Activated naive CD4-positive, alpha-beta T cell treated with anti-CD3 and anti-CD28 coated beads for 36 hours (primary cell): ENCODE measurements around the gene TMEM86A. TPM values are rescaled to one million over a fixed set of nuclear protein-coding genes. Genes with fewer than 3 reads are reported as not detected.
A peak's percentile ranks its signal among the peaks of the same experiment; 100 is the strongest.

ENCODE experiments used
- CTCF ChIA-PET: fragments of 350-600 bp; sonication (Branson Sonifier 250); formaldehyde crosslinking; loops from one replicate; lab custom pipeline; 2021; ENCODE audit warnings: antibody characterized with exemption; lab: Charles Lee
- DNase-seq: peaks from one replicate; pipeline ENCODE4 v3.0.0-alpha.2; 2020
- H3K27ac Mint-ChIP-seq: one replicate; pipeline ENCODE4 v1.8.0; 2021; ENCODE audit warnings: mild to moderate bottlenecking, mixed read lengths
- H3K27me3 Mint-ChIP-seq: one replicate; pipeline ENCODE4 v1.8.0; 2021; ENCODE audit warnings: low read depth, mixed read lengths
- H3K36me3 Mint-ChIP-seq: one replicate; pipeline ENCODE4 v1.8.0; 2021; ENCODE audit warnings: low read depth, mixed read lengths
- H3K4me1 Mint-ChIP-seq: one replicate; pipeline ENCODE4 v1.8.0; 2021; ENCODE audit warnings: low read depth, mixed read lengths
- H3K4me3 Mint-ChIP-seq: one replicate; pipeline ENCODE4 v1.8.0; 2021; ENCODE audit warnings: mild to moderate bottlenecking, moderate library complexity, mixed read lengths
- H3K9me3 Mint-ChIP-seq: one replicate; pipeline ENCODE4 v1.8.0; 2021; ENCODE audit warnings: mixed read lengths
- intact Hi-C: fragments of 100-400 bp; cut with micrococcal nuclease; formaldehyde crosslinking; loops from one replicate; pipeline ENCODE4 v1.15.1; 2023
- total RNA-seq, 2 experiments: library from RNA; stranded (reverse); gene quantifications; one replicate each; pipeline ENCODE4 v1.2.3, GENCODE V29; 2021

The TMEM86A gene
- total RNA-seq, 2 experiments from 2014 or later: 0.05 to 0.15 TPM

- Mint-ChIP-seq H3K36me3 (no peaks in the 10 kb centered on the region), H3K27ac (no peak overlapping the region), H3K27me3 (peaks cover 3% of the 10 kb centered on the region), H3K4me3 (no peak overlapping the region), H3K9me3 (no peaks in the 10 kb centered on the region), H3K4me1 (peaks cover 25% of the 10 kb centered on the region)
- CTCF ChIA-PET: interaction anchor here (0.9 to 6.8 kb wide), 2 partner anchors 20 to 26 kb away, joined by 3 to 51 read pairs; no protein-coding TSS in a partner anchor
- DNase-seq: no peak
- intact Hi-C loops: no loop called here
Measured at GRCh38 chr11:18701614-18702216, 3.1 kb downstream of the TMEM86A start.

GRCh38 chr11:18703001-18703763, 4.6 kb downstream of the TMEM86A start:
- Mint-ChIP-seq H3K4me1 (peaks cover 24% of the 10 kb centered on the region), H3K27me3 (peaks cover 3% of the 10 kb centered on the region), H3K9me3 (no peaks in the 10 kb centered on the region), H3K27ac (no peak overlapping the region), H3K36me3 (no peaks in the 10 kb centered on the region), H3K4me3 (no peak overlapping the region)
- DNase-seq: no peak
- intact Hi-C loops: no loop called here
- CTCF ChIA-PET: interaction anchor here (0.9 to 6.8 kb wide), 2 partner anchors 19 to 25 kb away, joined by 4 to 51 read pairs; no protein-coding TSS in a partner anchor

- no peak for DNase-seq
- peaks cover 24% of the 10 kb centered on the region for H3K4me1 Mint-ChIP-seq
- H3K4me3 Mint-ChIP-seq: no peak overlapping the region
- no peaks in the 10 kb centered on the region for H3K9me3 Mint-ChIP-seq
- intact Hi-C loops: no loop called here
- CTCF ChIA-PET: interaction anchor here (0.6 to 6.8 kb wide), 4 partner anchors 18 to 337 kb away, joined by 3 to 51 read pairs (median 4); no protein-coding TSS in a partner anchor
- H3K36me3 Mint-ChIP-seq: no peaks in the 10 kb centered on the region
- H3K27me3 Mint-ChIP-seq: peaks cover 3% of the 10 kb centered on the region
- no peak overlapping the region for H3K27ac Mint-ChIP-seq
Measured at GRCh38 chr11:18704045-18704645, 5.6 kb downstream of the TMEM86A start.

- DNase-seq: no peak
- H3K9me3 Mint-ChIP-seq: no peaks in the 10 kb centered on the region
- no peaks in the 10 kb centered on the region for H3K27me3 Mint-ChIP-seq
- no peaks in the 10 kb centered on the region for H3K36me3 Mint-ChIP-seq
- intact Hi-C loops: loop anchor here (5.0 kb wide), 1 partner anchor 382 kb away; the partner anchor contains the start of genes GTF2H1 and HPS5
- CTCF ChIA-PET: interaction anchor here (0.6 to 6.8 kb wide), 3 partner anchors 17 to 336 kb away, joined by 3 to 51 read pairs (median 4); no protein-coding TSS in a partner anchor
- H3K27ac Mint-ChIP-seq: no peak overlapping the region
- H3K4me1 Mint-ChIP-seq: peaks cover 22% of the 10 kb centered on the region
- H3K4me3 Mint-ChIP-seq: peak overlapping the region; percentile 23
Measured at GRCh38 chr11:18704698-18705097, 6.1 kb downstream of the TMEM86A start.

- no peaks in the 10 kb centered on the region for H3K27me3 Mint-ChIP-seq
- intact Hi-C loops: loop anchor here (2.0 to 5.0 kb wide), 2 partner anchors 37 to 383 kb away; partner anchors contain the start of genes GTF2H1 and HPS5
- H3K9me3 Mint-ChIP-seq: no peaks in the 10 kb centered on the region
- H3K4me1 Mint-ChIP-seq: peaks cover 23% of the 10 kb centered on the region
- DNase-seq: peak; percentile 20
- no peak overlapping the region for H3K27ac Mint-ChIP-seq
- H3K36me3 Mint-ChIP-seq: no peaks in the 10 kb centered on the region
- CTCF ChIA-PET: interaction anchor here (0.9 to 6.8 kb wide), 5 partner anchors 16 to 166 kb away, joined by 3 to 51 read pairs (median 4); no protein-coding TSS in a partner anchor
- H3K4me3 Mint-ChIP-seq: peak overlapping the region; percentile 58
Measured at GRCh38 chr11:18705651-18706281, 7.2 kb downstream of the TMEM86A start.

- H3K36me3 Mint-ChIP-seq: no peaks in the 10 kb centered on the region
- peak; percentile 77 for DNase-seq
- intact Hi-C loops: loop anchor here (2.0 to 5.0 kb wide), 2 partner anchors 38 to 384 kb away; partner anchors contain the start of genes GTF2H1 and HPS5
- H3K9me3 Mint-ChIP-seq: no peaks in the 10 kb centered on the region
- peak overlapping the region; percentile 71 for H3K4me3 Mint-ChIP-seq
- peaks cover 23% of the 10 kb centered on the region for H3K4me1 Mint-ChIP-seq
- CTCF ChIA-PET: interaction anchor here (0.9 to 6.8 kb wide), 4 partner anchors 15 to 166 kb away, joined by 3 to 51 read pairs (median 4); no protein-coding TSS in a partner anchor
- H3K27ac Mint-ChIP-seq: peak overlapping the region; percentile 69
- H3K27me3 Mint-ChIP-seq: no peaks in the 10 kb centered on the region
Measured at GRCh38 chr11:18706330-18707243, 8.0 kb downstream of the TMEM86A start.

GRCh38 chr11:18707811-18708340, 9.3 kb downstream of the TMEM86A start:
- H3K36me3 Mint-ChIP-seq: no peaks in the 10 kb centered on the region
- H3K4me3 Mint-ChIP-seq: no peak overlapping the region
- H3K27me3 Mint-ChIP-seq: no peaks in the 10 kb centered on the region
- no peak overlapping the region for H3K27ac Mint-ChIP-seq
- no peak for DNase-seq
- CTCF ChIA-PET: interaction anchor here (0.6 to 6.8 kb wide), 3 partner anchors 14 to 230 kb away, joined by 3 to 51 read pairs (median 4); no protein-coding TSS in a partner anchor
- peaks cover 23% of the 10 kb centered on the region for H3K4me1 Mint-ChIP-seq
- no peaks in the 10 kb centered on the region for H3K9me3 Mint-ChIP-seq
- intact Hi-C loops: loop anchor here (2.0 to 5.0 kb wide), 2 partner anchors 39 to 386 kb away; partner anchors contain the start of genes GTF2H1 and HPS5

GRCh38 chr11:18709414-18709813, 10.8 kb downstream of the TMEM86A start:
- CTCF ChIA-PET: interaction anchor here (0.6 kb wide), 1 partner anchor 12 kb away, joined by 5 read pairs; no protein-coding TSS in a partner anchor
- H3K27me3 Mint-ChIP-seq: no peaks in the 10 kb centered on the region
- H3K9me3 Mint-ChIP-seq: no peaks in the 10 kb centered on the region
- H3K4me1 Mint-ChIP-seq: peaks cover 23% of the 10 kb centered on the region
- intact Hi-C loops: loop anchor here (5.0 kb wide), 1 partner anchor 387 kb away; the partner anchor contains the start of genes GTF2H1 and HPS5
- H3K36me3 Mint-ChIP-seq: no peaks in the 10 kb centered on the region
- no peak for DNase-seq
- no peak overlapping the region for H3K4me3 Mint-ChIP-seq
- no peak overlapping the region for H3K27ac Mint-ChIP-seq

- intact Hi-C loops: no loop called here
- CTCF ChIA-PET: no interaction called here
- peak; percentile 30 for DNase-seq
- H3K27ac Mint-ChIP-seq: no peak overlapping the region
- no peaks in the 10 kb centered on the region for H3K27me3 Mint-ChIP-seq
- no peak overlapping the region for H3K4me3 Mint-ChIP-seq
- peaks cover 14% of the 10 kb centered on the region for H3K4me1 Mint-ChIP-seq
- H3K9me3 Mint-ChIP-seq: no peaks in the 10 kb centered on the region
- H3K36me3 Mint-ChIP-seq: no peaks in the 10 kb centered on the region
Measured at GRCh38 chr11:18710545-18710944, 12.0 kb downstream of the TMEM86A start.

- H3K27me3 Mint-ChIP-seq: no peaks in the 10 kb centered on the region
- CTCF ChIA-PET: interaction anchor here (1.1 to 3.0 kb wide), 2 partner anchors 9 to 14 kb away, joined by 3 to 26 read pairs; no protein-coding TSS in a partner anchor
Measured at GRCh38 chr11:18713646-18714442, 15.3 kb downstream of the TMEM86A start.

More at GRCh38 chr11:18713646-18714442, 15.3 kb downstream of the TMEM86A start:
- no peaks in the 10 kb centered on the region for H3K36me3 Mint-ChIP-seq
- H3K9me3 Mint-ChIP-seq: no peaks in the 10 kb centered on the region
- no peak overlapping the region for H3K4me3 Mint-ChIP-seq
- H3K4me1 Mint-ChIP-seq: peaks cover 2% of the 10 kb centered on the region
- no peak overlapping the region for H3K27ac Mint-ChIP-seq
- intact Hi-C loops: no loop called here
- DNase-seq: no peak
